Measurements from ENCODE around the gene MVB12B.

MVB12B gene

GRCh38 chr9:126304207-126304970 lies 22.2 kb upstream of the MVB12B start:
- no peak for DNase-seq

GRCh38 chr9:126304971-126305320 lies 21.7 kb upstream of the MVB12B start:
- no peak for DNase-seq

GRCh38 chr9:126306071-126306647 lies 20.5 kb upstream of the MVB12B start:
- no peak for DNase-seq

- DNase-seq = no peak
Measured at GRCh38 chr9:126307322-126308061, 19.1 kb upstream of the MVB12B start.

GRCh38 chr9:126309427-126310189 lies 17.0 kb upstream of the MVB12B start:
- no peak for DNase-seq

- DNase-seq = no peak
Measured at GRCh38 chr9:126312584-126313551, 13.8 kb upstream of the MVB12B start.

- no peak for DNase-seq
Measured at GRCh38 chr9:126316085-126316655, 10.5 kb upstream of the MVB12B start.

- DNase-seq = no peak
Measured at GRCh38 chr9:126317513-126317912, 9.1 kb upstream of the MVB12B start.

- DNase-seq = no peak
Measured at GRCh38 chr9:126318858-126319257, 7.8 kb upstream of the MVB12B start.

GRCh38 chr9:126319671-126320070 lies 7.0 kb upstream of the MVB12B start:
- no peak for DNase-seq

GRCh38 chr9:126320158-126320922 lies 6.3 kb upstream of the MVB12B start:
- DNase-seq = no peak

- no peak for DNase-seq
Measured at GRCh38 chr9:126321742-126322141, 4.9 kb upstream of the MVB12B start.

GRCh38 chr9:126325821-126326220 lies 808 bp upstream of the MVB12B start:
- DNase-seq = no peak

GRCh38 chr9:126327006-126327713 lies 531 bp downstream of the MVB12B start:
- DNase-seq = peak; percentile 27

GRCh38 chr9:126327714-126328185 lies 1.1 kb downstream of the MVB12B start:
- no peak for DNase-seq

- no peak for DNase-seq
Measured at GRCh38 chr9:126328407-126328806, 1.8 kb downstream of the MVB12B start.

- no peak for DNase-seq
Measured at GRCh38 chr9:126329476-126330275, 3.0 kb downstream of the MVB12B start.

- DNase-seq = no peak
Measured at GRCh38 chr9:126330536-126330935, 3.9 kb downstream of the MVB12B start.
